WTC11 (cell line): ENCODE measurements around the gene KCNJ16. TPM values are rescaled to one million over a fixed set of nuclear protein-coding genes. Genes with fewer than 3 reads are reported as not detected.

Source experiments
- ATAC-seq: fragments of 200-7000 bp; cut with Tn5 transposase; 2 replicates; pipeline ENCODE4 v1.10.0; 2021; ENCODE audit warnings: mild to moderate bottlenecking, moderate library complexity
- CTCF ChIA-PET: fragments of 300-600 bp; sonication (Branson Sonifier 250); formaldehyde crosslinking; loops from one replicate; lab custom pipeline; 2021; ENCODE audit warnings: antibody characterized with exemption; lab: Charles Lee
- POLR2A ChIA-PET: fragments of 350-600 bp; sonication (Branson Sonifier 250); formaldehyde crosslinking; loops from one replicate; lab custom pipeline; 2021; ENCODE audit warnings: antibody characterized with exemption; lab: Charles Lee
- DNase-seq: peaks from one replicate; pipeline ENCODE4 v3.0.0; 2021; ENCODE audit warnings: low spot score
- H3K27ac Mint-ChIP-seq: 2 replicates; pipeline ENCODE4 v1.8.0; 2021; ENCODE audit warnings: mixed read lengths
- H3K27me3 Mint-ChIP-seq: 2 replicates; pipeline ENCODE4 v1.8.0; 2021; ENCODE audit warnings: low read depth, mild to moderate bottlenecking, moderate library complexity, mixed read lengths
- H3K36me3 Mint-ChIP-seq: 2 replicates; pipeline ENCODE4 v1.8.0; 2021; ENCODE audit warnings: mixed read lengths
- H3K4me1 Mint-ChIP-seq: 2 replicates; pipeline ENCODE4 v1.8.0; 2022; ENCODE audit warnings: mixed read lengths
- H3K4me3 Mint-ChIP-seq: 2 replicates; pipeline ENCODE4 v1.8.0; 2021; ENCODE audit warnings: mild to moderate bottlenecking, moderate library complexity, mixed read lengths
- H3K9me3 Mint-ChIP-seq: 2 replicates; pipeline ENCODE4 v1.8.0; 2021; ENCODE audit warnings: mixed read lengths
- ARID4B ChIP-seq: sonication (generic); formaldehyde crosslinking; IDR thresholded peaks from 2 replicates; pipeline ENCODE4 v1.8.0; 2023; ENCODE audit warnings: missing genetic modification reagents, mild to moderate bottlenecking, borderline replicate concordance
- CREB1 ChIP-seq: sonication (generic); formaldehyde crosslinking; IDR thresholded peaks from 2 replicates; pipeline ENCODE4 v1.8.0; 2023; ENCODE audit warnings: mild to moderate bottlenecking, missing genetic modification reagents
- E2F5 ChIP-seq: sonication (generic); formaldehyde crosslinking; IDR thresholded peaks from 2 replicates; pipeline ENCODE4 v1.8.1; 2022; ENCODE audit warnings: mild to moderate bottlenecking, moderate library complexity, missing genetic modification reagents
- ETV6 ChIP-seq: sonication (generic); formaldehyde crosslinking; IDR thresholded peaks from 2 replicates; pipeline ENCODE4 v1.8.1; 2022; ENCODE audit warnings: mild to moderate bottlenecking, missing genetic modification reagents
- FOXJ3 ChIP-seq: sonication (generic); formaldehyde crosslinking; IDR thresholded peaks from 2 replicates; pipeline ENCODE4 v1.9.0; 2021; ENCODE audit warnings: missing genetic modification reagents, mild to moderate bottlenecking, borderline replicate concordance
- FOXK1 ChIP-seq: sonication (generic); formaldehyde crosslinking; IDR thresholded peaks from 2 replicates; pipeline ENCODE4 v1.8.0; 2022; ENCODE audit warnings: mild to moderate bottlenecking, moderate library complexity, missing genetic modification reagents
- GTF2I ChIP-seq: fragments of 250-450 bp; sonication (Bioruptor Pico); conservative IDR thresholded peaks from 2 replicates; pipeline ENCODE4 v1.4.0; 2021; ENCODE audit warnings: mild to moderate bottlenecking
- JUN ChIP-seq: sonication (generic); formaldehyde crosslinking; IDR thresholded peaks from 2 replicates; pipeline ENCODE4 v1.8.0; 2023; ENCODE audit warnings: mild to moderate bottlenecking, missing genetic modification reagents
- KAT7 ChIP-seq: sonication (generic); formaldehyde crosslinking; IDR thresholded peaks from 2 replicates; pipeline ENCODE4 v1.8.1; 2023; ENCODE audit warnings: missing genetic modification reagents, mild to moderate bottlenecking, borderline replicate concordance
- MYBL2 ChIP-seq: sonication (generic); formaldehyde crosslinking; IDR thresholded peaks from 2 replicates; pipeline ENCODE4 v1.8.1; 2023; ENCODE audit warnings: mild to moderate bottlenecking, moderate library complexity, missing genetic modification reagents
- NR1H2 ChIP-seq: sonication (generic); formaldehyde crosslinking; IDR thresholded peaks from 2 replicates; pipeline ENCODE4 v1.9.0; 2021; ENCODE audit warnings: mild to moderate bottlenecking, moderate library complexity, missing genetic modification reagents
- SMAD3 ChIP-seq: sonication (generic); formaldehyde crosslinking; IDR thresholded peaks from 2 replicates; pipeline ENCODE4 v1.8.0; 2022; ENCODE audit warnings: missing genetic modification reagents, mild to moderate bottlenecking, borderline replicate concordance
- SP1 ChIP-seq: sonication (generic); formaldehyde crosslinking; conservative IDR thresholded peaks from 2 replicates; pipeline ENCODE4 v1.8.1; 2022; ENCODE audit warnings: missing genetic modification reagents
- TCF7 ChIP-seq: sonication (generic); formaldehyde crosslinking; IDR thresholded peaks from 2 replicates; pipeline ENCODE4 v1.8.0; 2022; ENCODE audit warnings: mild to moderate bottlenecking, low read depth, missing genetic modification reagents, moderate library complexity
- TEAD4 ChIP-seq: sonication (generic); formaldehyde crosslinking; IDR thresholded peaks from 2 replicates; pipeline ENCODE4 v1.8.0; 2022; ENCODE audit warnings: mild to moderate bottlenecking, missing genetic modification reagents
- TP53 ChIP-seq: sonication (generic); formaldehyde crosslinking; IDR thresholded peaks from 2 replicates; pipeline ENCODE4 v1.8.1; 2023; ENCODE audit warnings: mild to moderate bottlenecking, missing genetic modification reagents
- ZBTB21 ChIP-seq: sonication (generic); formaldehyde crosslinking; IDR thresholded peaks from 2 replicates; pipeline ENCODE4 v1.8.1; 2023; ENCODE audit warnings: mild to moderate bottlenecking, missing genetic modification reagents, borderline replicate concordance
- total RNA-seq: library from RNA; stranded (reverse); gene quantifications from 3 replicates; pipeline ENCODE4 v1.2.3, GENCODE V29; 2021
- TF ChIP-seq, protein P1 (sequence below): fragments of 250-450 bp; sonication (Bioruptor Pico); IDR thresholded peaks from 2 replicates; pipeline ENCODE4 v1.9.0; 2021; ENCODE audit warnings: mild to moderate bottlenecking, borderline replicate concordance
- TF ChIP-seq, protein P2 (sequence below): sonication (generic); formaldehyde crosslinking; IDR thresholded peaks from 2 replicates; pipeline ENCODE4 v1.8.1; 2022; ENCODE audit warnings: missing genetic modification reagents, borderline replicate concordance
- TF ChIP-seq, protein P3 (sequence below): fragments of 250-450 bp; sonication (Bioruptor Pico); IDR thresholded peaks from 2 replicates; pipeline ENCODE4 v1.8.0; 2021; ENCODE audit warnings: mild to moderate bottlenecking

Gene KCNJ16
- total RNA-seq, 1 experiment from 2014 or later = not detected

GRCh38 chr17:70071127-70071526, 3.9 kb upstream of the KCNJ16 start:
- DNase-seq (no peak), ATAC-seq (no peak)
- no peak overlapping the region for H3K4me3 Mint-ChIP-seq
- H3K9me3 Mint-ChIP-seq = peaks cover 3% of the 10 kb centered on the region; the same call in 1 of the 2 replicates
- no peaks in the 10 kb centered on the region for H3K27me3 Mint-ChIP-seq
- CTCF ChIA-PET = no interaction called here
- H3K27ac Mint-ChIP-seq = no peak overlapping the region
- POLR2A ChIA-PET = interaction anchor here (0.7 kb wide), 1 partner anchor 347 kb away, joined by 3 read pairs; no protein-coding TSS in a partner anchor
- H3K4me1 Mint-ChIP-seq = peaks cover 35% of the 10 kb centered on the region
- H3K36me3 Mint-ChIP-seq = no peaks in the 10 kb centered on the region
- TF ChIP-seq ARID4B (no peak), FOXK1 (CRISPR knock-in tag) (no peak), KAT7 (CRISPR knock-in tag) (no peak), E2F5 (CRISPR knock-in tag) (no peak), SMAD3 (CRISPR knock-in tag) (no peak), TP53 (CRISPR knock-in tag) (no peak), TCF7 (CRISPR knock-in tag) (no peak), ZBTB21 (no peak), CREB1 (CRISPR knock-in tag) (no peak)
- TF ChIP-seq, protein P1, sequence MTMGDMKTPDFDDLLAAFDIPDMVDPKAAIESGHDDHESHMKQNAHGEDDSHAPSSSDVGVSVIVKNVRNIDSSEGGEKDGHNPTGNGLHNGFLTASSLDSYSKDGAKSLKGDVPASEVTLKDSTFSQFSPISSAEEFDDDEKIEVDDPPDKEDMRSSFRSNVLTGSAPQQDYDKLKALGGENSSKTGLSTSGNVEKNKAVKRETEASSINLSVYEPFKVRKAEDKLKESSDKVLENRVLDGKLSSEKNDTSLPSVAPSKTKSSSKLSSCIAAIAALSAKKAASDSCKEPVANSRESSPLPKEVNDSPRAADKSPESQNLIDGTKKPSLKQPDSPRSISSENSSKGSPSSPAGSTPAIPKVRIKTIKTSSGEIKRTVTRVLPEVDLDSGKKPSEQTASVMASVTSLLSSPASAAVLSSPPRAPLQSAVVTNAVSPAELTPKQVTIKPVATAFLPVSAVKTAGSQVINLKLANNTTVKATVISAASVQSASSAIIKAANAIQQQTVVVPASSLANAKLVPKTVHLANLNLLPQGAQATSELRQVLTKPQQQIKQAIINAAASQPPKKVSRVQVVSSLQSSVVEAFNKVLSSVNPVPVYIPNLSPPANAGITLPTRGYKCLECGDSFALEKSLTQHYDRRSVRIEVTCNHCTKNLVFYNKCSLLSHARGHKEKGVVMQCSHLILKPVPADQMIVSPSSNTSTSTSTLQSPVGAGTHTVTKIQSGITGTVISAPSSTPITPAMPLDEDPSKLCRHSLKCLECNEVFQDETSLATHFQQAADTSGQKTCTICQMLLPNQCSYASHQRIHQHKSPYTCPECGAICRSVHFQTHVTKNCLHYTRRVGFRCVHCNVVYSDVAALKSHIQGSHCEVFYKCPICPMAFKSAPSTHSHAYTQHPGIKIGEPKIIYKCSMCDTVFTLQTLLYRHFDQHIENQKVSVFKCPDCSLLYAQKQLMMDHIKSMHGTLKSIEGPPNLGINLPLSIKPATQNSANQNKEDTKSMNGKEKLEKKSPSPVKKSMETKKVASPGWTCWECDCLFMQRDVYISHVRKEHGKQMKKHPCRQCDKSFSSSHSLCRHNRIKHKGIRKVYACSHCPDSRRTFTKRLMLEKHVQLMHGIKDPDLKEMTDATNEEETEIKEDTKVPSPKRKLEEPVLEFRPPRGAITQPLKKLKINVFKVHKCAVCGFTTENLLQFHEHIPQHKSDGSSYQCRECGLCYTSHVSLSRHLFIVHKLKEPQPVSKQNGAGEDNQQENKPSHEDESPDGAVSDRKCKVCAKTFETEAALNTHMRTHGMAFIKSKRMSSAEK (CRISPR knock-in tag) = no peak
- TF ChIP-seq, protein P2, sequence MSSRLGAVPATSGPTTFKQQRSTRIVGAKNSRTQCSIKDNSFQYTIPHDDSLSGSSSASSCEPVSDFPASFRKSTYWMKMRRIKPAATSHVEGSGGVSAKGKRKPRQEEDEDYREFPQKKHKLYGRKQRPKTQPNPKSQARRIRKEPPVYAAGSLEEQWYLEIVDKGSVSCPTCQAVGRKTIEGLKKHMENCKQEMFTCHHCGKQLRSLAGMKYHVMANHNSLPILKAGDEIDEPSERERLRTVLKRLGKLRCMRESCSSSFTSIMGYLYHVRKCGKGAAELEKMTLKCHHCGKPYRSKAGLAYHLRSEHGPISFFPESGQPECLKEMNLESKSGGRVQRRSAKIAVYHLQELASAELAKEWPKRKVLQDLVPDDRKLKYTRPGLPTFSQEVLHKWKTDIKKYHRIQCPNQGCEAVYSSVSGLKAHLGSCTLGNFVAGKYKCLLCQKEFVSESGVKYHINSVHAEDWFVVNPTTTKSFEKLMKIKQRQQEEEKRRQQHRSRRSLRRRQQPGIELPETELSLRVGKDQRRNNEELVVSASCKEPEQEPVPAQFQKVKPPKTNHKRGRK (CRISPR knock-in tag) = no peak

- Mint-ChIP-seq H3K36me3 (no peaks in the 10 kb centered on the region), H3K4me3 (no peak overlapping the region), H3K4me1 (peaks cover 35% of the 10 kb centered on the region), H3K27me3 (no peaks in the 10 kb centered on the region), H3K9me3 (peaks cover 3% of the 10 kb centered on the region; the same call in 1 of the 2 replicates), H3K27ac (no peak overlapping the region)
- ChIA-PET POLR2A (interaction anchor here (0.7 kb wide), 1 partner anchor 347 kb away, joined by 3 read pairs; no protein-coding TSS in a partner anchor), CTCF (no interaction called here)
- ATAC-seq = no peak
- DNase-seq = no peak
- no peak for TF ChIP-seq TEAD4 (CRISPR knock-in tag)
- TF ChIP-seq, protein P3, sequence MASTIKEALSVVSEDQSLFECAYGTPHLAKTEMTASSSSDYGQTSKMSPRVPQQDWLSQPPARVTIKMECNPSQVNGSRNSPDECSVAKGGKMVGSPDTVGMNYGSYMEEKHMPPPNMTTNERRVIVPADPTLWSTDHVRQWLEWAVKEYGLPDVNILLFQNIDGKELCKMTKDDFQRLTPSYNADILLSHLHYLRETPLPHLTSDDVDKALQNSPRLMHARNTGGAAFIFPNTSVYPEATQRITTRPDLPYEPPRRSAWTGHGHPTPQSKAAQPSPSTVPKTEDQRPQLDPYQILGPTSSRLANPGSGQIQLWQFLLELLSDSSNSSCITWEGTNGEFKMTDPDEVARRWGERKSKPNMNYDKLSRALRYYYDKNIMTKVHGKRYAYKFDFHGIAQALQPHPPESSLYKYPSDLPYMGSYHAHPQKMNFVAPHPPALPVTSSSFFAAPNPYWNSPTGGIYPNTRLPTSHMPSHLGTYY (CRISPR knock-in tag) = no peak
- TF ChIP-seq MYBL2 = no peak
- no peak for TF ChIP-seq SP1 (CRISPR knock-in tag)
- no peak for TF ChIP-seq FOXJ3 (CRISPR knock-in tag)
- no peak for TF ChIP-seq ETV6 (CRISPR knock-in tag)
- TF ChIP-seq NR1H2 (CRISPR knock-in tag) = no peak
- no peak for TF ChIP-seq JUN (CRISPR knock-in tag)
- no peak for TF ChIP-seq GTF2I (CRISPR knock-in tag)
Measured at GRCh38 chr17:70071620-70072019, 3.4 kb upstream of the KCNJ16 start.
